Measurements from ENCODE around the gene ATOSA.

The ATOSA gene

GRCh38 chr15:52710050-52710707 lies 31.0 kb upstream of the ATOSA start:
- Histone ChIP-seq H3K27ac (ENCODE audit: low read length) (no peak overlapping the region), H3K4me3 (ENCODE audit: low read length) (peak overlapping the region; percentile 70; the same call in 1 of the 2 replicates), H3K9me3 (ENCODE audit: insufficient read depth, low read depth, low read length) (no peaks in the 10 kb centered on the region), H3K36me3 (ENCODE audit: insufficient read depth, low read depth, low read length) (no peaks in the 10 kb centered on the region), H3K4me1 (ENCODE audit: insufficient read depth, low read length) (peaks cover 5% of the 10 kb centered on the region), H3K27me3 (ENCODE audit: insufficient read depth, low read length) (no peaks in the 10 kb centered on the region), H3K9ac (ENCODE audit: low read depth, low read length) (no peak overlapping the region; the same call in 1 of the 2 replicates)

DNA sequence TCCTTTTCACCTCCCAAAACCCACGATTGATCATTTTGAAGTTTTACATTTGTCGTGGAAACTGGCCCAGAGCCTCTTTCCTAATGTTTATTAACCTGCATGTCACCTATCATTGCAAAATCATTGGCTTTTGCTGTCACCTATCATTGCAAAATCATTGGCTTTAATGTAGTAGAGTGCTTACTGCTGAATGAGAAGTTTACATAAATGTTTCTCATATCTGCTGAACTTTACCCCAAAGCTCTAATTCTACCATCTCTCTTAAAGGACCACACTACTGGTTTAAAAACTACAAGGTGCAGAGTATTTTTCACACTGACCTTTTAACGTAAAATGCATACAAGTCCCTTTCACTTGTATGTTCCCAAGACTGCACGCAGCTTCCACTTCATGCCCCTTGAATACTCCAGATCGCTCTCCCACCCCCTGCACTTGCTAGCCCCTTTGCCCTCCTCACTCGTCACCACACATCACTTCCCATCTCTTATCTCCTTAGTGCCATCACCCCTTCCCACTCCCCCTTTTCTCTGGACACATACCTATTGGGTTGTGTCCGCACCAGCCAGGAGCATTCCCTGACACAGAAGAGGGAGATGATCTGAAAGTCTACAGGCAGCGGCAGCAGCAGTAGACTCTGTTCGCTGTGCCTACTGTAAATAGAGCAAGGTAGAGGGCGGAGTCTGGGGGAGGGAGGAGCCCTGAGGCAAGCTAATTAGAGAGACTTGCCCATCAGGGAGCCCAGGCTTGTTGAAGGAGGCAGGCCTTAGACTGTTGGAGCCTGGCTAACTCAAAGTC lies 30.2 kb upstream of the ATOSA start:
- Histone ChIP-seq H3K27me3 (ENCODE audit: insufficient read depth, low read length) (no peaks in the 10 kb centered on the region), H3K4me1 (ENCODE audit: insufficient read depth, low read length) (peaks cover 5% of the 10 kb centered on the region), H3K36me3 (ENCODE audit: insufficient read depth, low read depth, low read length) (no peaks in the 10 kb centered on the region), H3K4me3 (ENCODE audit: low read length) (peak overlapping the region; percentile 70), H3K9me3 (ENCODE audit: insufficient read depth, low read depth, low read length) (no peaks in the 10 kb centered on the region), H3K9ac (ENCODE audit: low read depth, low read length) (peak overlapping the region; percentile 18; the same call in 1 of the 2 replicates), H3K27ac (ENCODE audit: low read length) (no peak overlapping the region)

DNA sequence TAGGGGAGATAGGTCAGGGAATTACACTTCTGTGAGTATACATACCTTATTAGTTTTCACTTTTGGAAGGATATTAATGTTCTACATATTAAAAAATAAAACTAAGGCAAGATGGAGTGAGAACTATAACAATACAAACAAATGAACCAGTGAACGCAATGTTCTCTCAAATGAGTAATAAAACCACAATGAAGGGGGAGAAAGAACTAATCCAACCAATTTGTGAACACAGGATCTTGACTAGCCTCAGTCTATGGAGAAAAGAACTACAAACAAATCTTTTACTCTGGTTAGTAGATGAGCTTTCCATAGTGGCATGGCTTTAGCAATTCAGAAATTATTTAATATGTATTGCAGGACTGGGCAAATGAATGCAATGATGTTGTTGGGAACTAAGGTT lies 26.9 kb upstream of the ATOSA start:
- H3K4me3 ChIP-seq (ENCODE audit: low read length), result no peak overlapping the region
- no peak overlapping the region for H3K27ac ChIP-seq (ENCODE audit: low read length)
- H3K27me3 ChIP-seq (ENCODE audit: insufficient read depth, low read length), result no peaks in the 10 kb centered on the region
- no peak overlapping the region for H3K9ac ChIP-seq (ENCODE audit: low read depth, low read length)
- H3K36me3 ChIP-seq (ENCODE audit: insufficient read depth, low read depth, low read length), result no peaks in the 10 kb centered on the region
- H3K4me1 ChIP-seq (ENCODE audit: insufficient read depth, low read length), result peaks cover 5% of the 10 kb centered on the region
- H3K9me3 ChIP-seq (ENCODE audit: insufficient read depth, low read depth, low read length), result no peaks in the 10 kb centered on the region

GRCh38 chr15:52702390-52702789 lies 23.2 kb upstream of the ATOSA start:
- no peak overlapping the region for H3K27ac ChIP-seq (ENCODE audit: low read length)

GRCh38 chr15:52699457-52699856 lies 20.3 kb upstream of the ATOSA start:
- no peaks in the 10 kb centered on the region for H3K4me1 ChIP-seq (ENCODE audit: insufficient read depth, low read length)
- no peak overlapping the region for H3K27ac ChIP-seq (ENCODE audit: low read length)
- no peak overlapping the region for H3K9ac ChIP-seq (ENCODE audit: low read depth, low read length)
- no peaks in the 10 kb centered on the region for H3K27me3 ChIP-seq (ENCODE audit: insufficient read depth, low read length)
- no peaks in the 10 kb centered on the region for H3K9me3 ChIP-seq (ENCODE audit: insufficient read depth, low read depth, low read length)
- no peak overlapping the region for H3K4me3 ChIP-seq (ENCODE audit: low read length)
- H3K36me3 ChIP-seq (ENCODE audit: insufficient read depth, low read depth, low read length), result no peaks in the 10 kb centered on the region

More at GRCh38 chr15:52702390-52702789, 23.2 kb upstream of the ATOSA start:
- no peak overlapping the region for H3K9ac ChIP-seq (ENCODE audit: low read depth, low read length)
- H3K4me3 ChIP-seq (ENCODE audit: low read length), result no peak overlapping the region
- H3K36me3 ChIP-seq (ENCODE audit: insufficient read depth, low read depth, low read length), result no peaks in the 10 kb centered on the region
- H3K27me3 ChIP-seq (ENCODE audit: insufficient read depth, low read length), result no peaks in the 10 kb centered on the region
- no peaks in the 10 kb centered on the region for H3K9me3 ChIP-seq (ENCODE audit: insufficient read depth, low read depth, low read length)
- H3K4me1 ChIP-seq (ENCODE audit: insufficient read depth, low read length), result no peaks in the 10 kb centered on the region

DNA sequence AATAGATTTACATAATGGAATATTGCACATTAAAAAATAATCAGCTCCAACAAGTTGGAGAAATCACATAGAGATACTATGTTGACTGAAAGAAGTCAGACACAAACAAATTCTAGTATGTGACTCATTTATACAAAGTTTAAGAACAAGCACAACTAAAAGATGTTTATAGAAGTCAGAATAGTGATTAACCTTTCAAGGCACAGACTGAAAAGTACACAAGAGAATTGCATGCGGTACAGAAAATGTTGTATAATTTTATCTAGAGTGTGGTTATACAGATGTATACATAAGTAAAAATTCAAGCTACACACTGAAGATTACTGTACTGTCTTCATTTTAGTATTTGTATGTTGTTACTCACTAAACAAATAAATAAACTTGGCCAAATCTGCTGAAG lies 19.3 kb upstream of the ATOSA start:
- Histone ChIP-seq H3K4me3 (ENCODE audit: low read length) (no peak overlapping the region), H3K9ac (ENCODE audit: low read depth, low read length) (no peak overlapping the region), H3K27me3 (ENCODE audit: insufficient read depth, low read length) (no peaks in the 10 kb centered on the region), H3K27ac (ENCODE audit: low read length) (no peak overlapping the region), H3K36me3 (ENCODE audit: insufficient read depth, low read depth, low read length) (no peaks in the 10 kb centered on the region), H3K9me3 (ENCODE audit: insufficient read depth, low read depth, low read length) (no peaks in the 10 kb centered on the region), H3K4me1 (ENCODE audit: insufficient read depth, low read length) (no peaks in the 10 kb centered on the region)

GRCh38 chr15:52697051-52697450 lies 17.9 kb upstream of the ATOSA start:
- Histone ChIP-seq H3K9me3 (ENCODE audit: insufficient read depth, low read depth, low read length) (no peaks in the 10 kb centered on the region), H3K4me3 (ENCODE audit: low read length) (no peak overlapping the region), H3K36me3 (ENCODE audit: insufficient read depth, low read depth, low read length) (no peaks in the 10 kb centered on the region), H3K27ac (ENCODE audit: low read length) (no peak overlapping the region), H3K9ac (ENCODE audit: low read depth, low read length) (no peak overlapping the region), H3K4me1 (ENCODE audit: insufficient read depth, low read length) (no peaks in the 10 kb centered on the region), H3K27me3 (ENCODE audit: insufficient read depth, low read length) (no peaks in the 10 kb centered on the region)

GRCh38 chr15:52695154-52695553 lies 16.0 kb upstream of the ATOSA start:
- H3K4me1 ChIP-seq (ENCODE audit: insufficient read depth, low read length), result no peaks in the 10 kb centered on the region
- no peaks in the 10 kb centered on the region for H3K27me3 ChIP-seq (ENCODE audit: insufficient read depth, low read length)
- no peaks in the 10 kb centered on the region for H3K36me3 ChIP-seq (ENCODE audit: insufficient read depth, low read depth, low read length)
- H3K27ac ChIP-seq (ENCODE audit: low read length), result no peak overlapping the region
- no peaks in the 10 kb centered on the region for H3K9me3 ChIP-seq (ENCODE audit: insufficient read depth, low read depth, low read length)
- no peak overlapping the region for H3K4me3 ChIP-seq (ENCODE audit: low read length)
- H3K9ac ChIP-seq (ENCODE audit: low read depth, low read length), result no peak overlapping the region

DNA sequence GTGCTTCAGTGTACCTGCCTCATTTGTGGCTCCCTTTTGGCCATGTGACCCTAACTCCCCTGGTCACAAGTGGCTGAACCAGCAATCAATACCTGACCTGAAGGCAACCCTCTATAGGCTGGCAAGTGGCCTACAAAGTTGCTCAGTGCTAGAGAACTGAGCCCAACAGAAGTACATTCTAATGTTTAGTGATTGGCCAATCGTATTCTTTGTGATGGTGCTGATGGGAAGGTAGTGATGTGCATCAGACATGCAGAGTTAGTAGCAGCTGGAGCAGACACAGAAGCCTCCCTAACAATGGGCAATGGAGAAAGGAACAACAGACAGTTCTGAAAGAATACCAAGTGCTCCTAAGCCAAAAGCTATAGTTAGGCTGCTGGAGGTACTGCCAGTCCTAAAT lies 10.4 kb upstream of the ATOSA start:
- H3K27me3 ChIP-seq (ENCODE audit: insufficient read depth, low read length), result no peaks in the 10 kb centered on the region
- no peak overlapping the region for H3K4me3 ChIP-seq (ENCODE audit: low read length)
- H3K9ac ChIP-seq (ENCODE audit: low read depth, low read length), result no peak overlapping the region
- no peak overlapping the region for H3K27ac ChIP-seq (ENCODE audit: low read length)
- H3K4me1 ChIP-seq (ENCODE audit: insufficient read depth, low read length), result no peaks in the 10 kb centered on the region
- no peaks in the 10 kb centered on the region for H3K36me3 ChIP-seq (ENCODE audit: insufficient read depth, low read depth, low read length)
- no peaks in the 10 kb centered on the region for H3K9me3 ChIP-seq (ENCODE audit: insufficient read depth, low read depth, low read length)

- Histone ChIP-seq H3K9ac (ENCODE audit: low read depth, low read length) (no peak overlapping the region), H3K9me3 (ENCODE audit: insufficient read depth, low read depth, low read length) (no peaks in the 10 kb centered on the region)
These were observed 4.4 kb upstream of the ATOSA start for GRCh38 chr15:52683580-52683979.

GRCh38 chr15:52682781-52683180 lies 3.6 kb upstream of the ATOSA start:
- no peak overlapping the region for H3K27ac ChIP-seq (ENCODE audit: low read length)
- H3K9me3 ChIP-seq (ENCODE audit: insufficient read depth, low read depth, low read length), result no peaks in the 10 kb centered on the region
- H3K4me3 ChIP-seq (ENCODE audit: low read length), result no peak overlapping the region
- H3K4me1 ChIP-seq (ENCODE audit: insufficient read depth, low read length), result peaks cover under 1% of the 10 kb centered on the region; the same call in 1 of the 2 replicates
- peaks cover 22% of the 10 kb centered on the region; the same call in 1 of the 2 replicates for H3K27me3 ChIP-seq (ENCODE audit: insufficient read depth, low read length)
- no peak overlapping the region for H3K9ac ChIP-seq (ENCODE audit: low read depth, low read length)
- H3K36me3 ChIP-seq (ENCODE audit: insufficient read depth, low read depth, low read length), result no peaks in the 10 kb centered on the region

More at GRCh38 chr15:52683580-52683979, 4.4 kb upstream of the ATOSA start:
- H3K4me1 ChIP-seq (ENCODE audit: insufficient read depth, low read length), result no peaks in the 10 kb centered on the region
- no peak overlapping the region for H3K27ac ChIP-seq (ENCODE audit: low read length)
- no peaks in the 10 kb centered on the region for H3K36me3 ChIP-seq (ENCODE audit: insufficient read depth, low read depth, low read length)
- H3K4me3 ChIP-seq (ENCODE audit: low read length), result no peak overlapping the region
- H3K27me3 ChIP-seq (ENCODE audit: insufficient read depth, low read length), result peaks cover 22% of the 10 kb centered on the region; the same call in 1 of the 2 replicates

DNA sequence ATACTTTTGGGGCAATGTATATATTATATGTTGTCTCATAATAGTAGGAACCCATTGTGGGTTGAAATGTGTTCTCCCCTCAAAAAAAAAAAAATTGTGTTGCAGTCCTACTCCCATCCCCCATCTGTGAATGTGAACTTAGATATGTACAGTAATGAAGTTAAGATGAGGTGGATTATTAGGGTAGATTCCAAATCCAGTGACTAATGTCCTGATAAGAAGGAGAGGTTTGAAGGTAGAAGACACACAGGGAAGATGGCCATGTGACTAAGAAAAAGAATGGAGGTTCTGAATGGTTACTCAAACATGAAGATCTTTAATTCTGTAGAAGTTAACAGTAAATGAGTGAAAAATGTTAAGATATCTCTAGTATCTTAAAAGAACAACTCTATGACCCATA lies 3.0 kb upstream of the ATOSA start:
- no peak overlapping the region for H3K9ac ChIP-seq (ENCODE audit: low read depth, low read length)

More for the DNA sequence above, 3.0 kb upstream of the ATOSA start:
- H3K27ac ChIP-seq (ENCODE audit: low read length), result no peak overlapping the region
- no peaks in the 10 kb centered on the region for H3K36me3 ChIP-seq (ENCODE audit: insufficient read depth, low read depth, low read length)
- no peaks in the 10 kb centered on the region for H3K9me3 ChIP-seq (ENCODE audit: insufficient read depth, low read depth, low read length)
- H3K4me1 ChIP-seq (ENCODE audit: insufficient read depth, low read length), result peaks cover 6% of the 10 kb centered on the region; the same call in 1 of the 2 replicates
- H3K4me3 ChIP-seq (ENCODE audit: low read length), result no peak overlapping the region
- H3K27me3 ChIP-seq (ENCODE audit: insufficient read depth, low read length), result peaks cover 22% of the 10 kb centered on the region; the same call in 1 of the 2 replicates
